Activated gamma-delta T cell treated with Interleukin-2 at 50 U/mL for 16 hours (primary cell): Measurements from ENCODE around the gene IER5L.
A peak's percentile ranks its signal among the peaks of the same experiment; 100 is the strongest.
"Not testable (repeated sequence)": the region's sequence is repeated elsewhere in the genome, so short reads cannot be mapped to it uniquely, and the experiment has no call there.

Source experiments
- DNase-seq: peaks from one replicate; pipeline ENCODE4 v3.0.0-alpha.2; 2020

The IER5L gene

DNA sequence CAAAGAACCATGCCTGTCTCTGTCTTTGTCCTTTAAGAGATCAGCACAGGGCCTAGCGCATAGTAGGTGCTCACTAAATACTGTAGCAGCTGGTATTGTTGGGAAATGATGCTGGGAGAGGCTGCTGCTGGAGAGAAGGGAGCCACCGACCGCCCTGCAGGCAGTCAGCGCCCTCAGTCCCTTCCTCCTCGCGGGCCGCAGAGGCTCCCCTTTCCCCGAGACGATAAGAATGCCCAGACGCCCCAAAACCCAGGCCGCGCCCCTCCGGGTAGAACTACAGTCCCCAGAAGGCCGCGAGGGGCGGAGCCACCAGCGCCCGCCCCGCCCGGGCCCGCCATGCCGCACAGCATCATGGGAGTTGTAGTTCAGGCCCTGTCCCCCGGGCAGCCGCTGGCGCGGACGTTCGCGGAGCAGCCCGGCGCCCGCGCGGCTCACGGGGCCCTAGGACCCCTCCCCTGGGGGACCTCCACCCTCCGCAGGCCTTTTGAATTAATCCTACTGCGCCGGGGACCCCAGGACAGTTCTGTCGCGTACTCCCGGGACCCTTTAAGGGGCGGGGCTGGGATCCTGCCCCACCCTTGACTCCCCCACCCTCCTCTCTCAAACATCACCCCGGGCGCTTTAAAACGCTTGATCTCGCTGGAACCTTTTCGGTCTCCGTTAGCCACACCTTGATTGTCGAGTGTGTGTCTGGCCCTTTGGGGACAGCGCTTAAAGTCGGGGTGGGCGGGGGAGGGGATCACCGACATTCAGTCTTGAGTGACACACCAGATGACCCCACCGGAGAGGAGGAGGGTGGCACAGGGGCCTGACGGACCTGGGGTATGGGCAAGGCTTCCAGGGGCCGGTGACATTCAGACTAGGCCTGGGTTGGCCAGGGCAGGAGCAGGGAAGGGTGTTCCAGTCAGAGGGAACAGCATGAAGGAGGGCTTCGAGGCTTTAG lies 24.8 kb upstream of the IER5L start:
- DNase-seq: peak; percentile 87

- DNase-seq: no peak
Observed at GRCh38 chr9:129201866-129202265, 23.8 kb upstream of the IER5L start.

DNA sequence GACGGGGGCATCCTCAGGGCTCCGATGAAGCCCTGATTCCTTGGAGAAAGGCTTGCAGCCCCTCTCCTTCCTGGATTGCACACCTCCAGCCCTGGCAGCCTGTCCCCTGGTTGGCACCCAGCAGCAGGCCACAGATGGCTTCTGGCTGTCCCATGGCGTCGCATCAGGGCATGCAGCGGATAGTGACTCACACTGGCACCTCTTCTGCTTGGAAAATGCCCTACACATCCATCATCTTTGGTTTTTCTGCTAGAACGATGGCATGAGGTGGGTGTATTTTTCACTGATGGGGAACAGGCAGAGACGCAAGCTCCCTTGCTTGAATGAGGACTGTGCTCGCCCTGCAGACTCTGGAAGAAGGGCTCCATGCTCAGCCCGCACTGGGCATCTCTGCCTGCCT lies 23.2 kb upstream of the IER5L start:
- DNase-seq: no peak

DNA sequence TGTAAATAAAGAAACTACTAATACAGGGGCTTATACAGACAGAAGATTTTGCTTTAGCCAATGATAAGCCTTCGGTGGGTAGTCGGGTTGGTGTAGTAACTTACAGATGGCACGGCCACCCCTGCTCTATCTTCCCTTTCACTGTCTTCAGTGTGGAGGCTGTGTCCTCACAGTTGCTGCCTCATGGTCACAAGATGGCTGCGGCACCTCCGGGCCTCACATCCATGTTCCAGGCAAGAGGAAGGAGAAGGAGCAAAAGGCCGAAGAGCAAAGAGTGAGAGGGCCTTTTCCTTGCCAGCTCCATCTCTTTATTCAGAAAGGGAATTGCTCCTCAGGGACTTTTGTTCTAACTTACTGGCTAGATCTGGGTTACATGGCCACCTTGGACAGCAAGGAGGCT lies 22.2 kb upstream of the IER5L start:
- DNase-seq: no peak

DNA sequence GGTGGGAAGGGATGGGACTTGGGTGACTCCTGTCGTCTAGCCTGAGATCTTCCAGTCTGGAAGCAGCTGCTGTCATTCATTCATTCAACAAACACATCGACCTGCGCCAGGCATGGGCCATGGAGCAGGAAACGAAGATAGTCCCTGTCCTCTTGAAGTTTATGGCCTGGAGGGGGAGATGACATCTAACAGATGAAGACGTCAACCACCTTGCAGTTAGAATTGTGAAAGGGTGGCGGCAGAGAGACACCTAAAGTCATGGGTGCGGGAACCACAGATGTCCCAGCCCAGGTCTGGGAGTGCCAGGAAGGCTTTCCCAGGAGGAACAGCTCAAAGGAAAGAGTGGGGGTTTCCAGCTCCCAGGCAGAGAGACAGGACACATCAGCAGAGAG lies 21.0 kb upstream of the IER5L start:
- no peak for DNase-seq

DNA sequence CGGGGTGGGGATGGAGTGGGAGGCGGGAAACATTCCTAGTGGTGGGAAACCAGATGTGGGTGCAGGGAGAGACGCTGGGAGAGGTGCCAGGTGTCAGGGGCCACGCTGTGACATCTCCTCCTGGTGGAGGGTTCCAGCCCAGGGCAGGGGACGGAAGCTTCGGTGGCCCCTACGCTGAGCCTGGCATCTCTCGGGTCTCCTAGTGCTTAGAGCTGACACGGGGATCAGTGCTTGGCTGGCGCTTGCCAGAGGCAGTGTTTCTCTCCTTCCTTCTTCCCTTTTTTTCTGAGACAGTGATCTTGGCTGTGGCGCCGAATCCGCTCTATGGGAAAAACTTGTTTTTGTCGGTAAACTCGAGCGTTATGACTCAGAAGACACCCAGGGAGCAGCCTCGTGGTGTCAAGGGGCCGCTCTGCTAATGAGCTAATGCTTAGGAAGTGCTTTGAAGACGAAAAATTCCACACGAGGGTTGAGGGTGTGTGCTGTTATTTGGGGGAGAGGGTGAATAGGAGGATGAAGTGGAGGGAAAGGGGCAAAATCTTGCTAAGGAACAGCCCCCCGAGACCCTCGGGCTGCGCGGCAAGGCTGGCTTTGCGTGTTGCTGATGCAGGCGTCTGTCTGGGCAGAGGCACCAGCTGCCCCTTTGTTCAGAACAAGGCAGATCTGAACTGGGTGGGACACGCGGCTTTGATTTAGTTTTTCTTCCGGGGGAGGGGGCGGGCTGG lies 20.4 kb upstream of the IER5L start:
- no peak for DNase-seq

DNA sequence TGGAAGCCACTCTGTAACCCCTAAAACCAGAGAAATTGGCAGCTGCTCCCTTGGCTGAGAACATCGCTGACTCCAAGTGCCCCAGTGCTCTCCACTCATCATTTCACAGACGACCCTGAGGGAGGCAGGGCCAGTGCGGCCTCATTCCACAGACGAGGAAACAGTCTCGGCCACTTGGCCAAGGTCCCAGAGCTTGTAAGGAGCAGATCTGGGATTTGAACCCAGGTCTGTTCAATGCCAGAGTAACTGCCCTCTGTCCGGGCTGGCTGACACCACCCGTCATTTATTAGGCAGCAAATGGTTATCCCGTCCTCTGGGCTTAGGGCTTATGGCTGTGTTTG lies 19.9 kb upstream of the IER5L start:
- DNase-seq: no peak

DNA sequence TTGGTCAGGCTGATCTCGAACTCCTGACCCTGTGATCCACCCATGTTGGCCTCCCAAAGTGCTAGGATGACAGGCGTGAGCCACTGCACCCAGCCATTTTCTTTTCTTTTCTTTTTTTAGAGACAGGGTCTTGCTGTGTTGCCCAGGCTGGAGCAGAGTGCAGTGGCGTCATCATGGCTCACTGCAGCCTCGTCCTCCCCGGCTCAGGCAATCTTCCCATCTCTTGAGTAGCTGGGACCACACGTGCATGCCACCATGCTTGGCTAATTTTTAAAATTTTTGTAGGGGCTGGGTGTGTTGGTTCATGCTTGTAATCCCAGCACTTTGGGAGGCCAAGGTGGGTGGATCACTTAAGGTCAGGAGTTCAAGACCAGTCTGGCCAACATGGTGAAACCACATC lies 19.0 kb upstream of the IER5L start:
- not testable (repeated sequence) for DNase-seq

GRCh38 chr9:129195606-129196005 lies 17.5 kb upstream of the IER5L start:
- no peak for DNase-seq

DNA sequence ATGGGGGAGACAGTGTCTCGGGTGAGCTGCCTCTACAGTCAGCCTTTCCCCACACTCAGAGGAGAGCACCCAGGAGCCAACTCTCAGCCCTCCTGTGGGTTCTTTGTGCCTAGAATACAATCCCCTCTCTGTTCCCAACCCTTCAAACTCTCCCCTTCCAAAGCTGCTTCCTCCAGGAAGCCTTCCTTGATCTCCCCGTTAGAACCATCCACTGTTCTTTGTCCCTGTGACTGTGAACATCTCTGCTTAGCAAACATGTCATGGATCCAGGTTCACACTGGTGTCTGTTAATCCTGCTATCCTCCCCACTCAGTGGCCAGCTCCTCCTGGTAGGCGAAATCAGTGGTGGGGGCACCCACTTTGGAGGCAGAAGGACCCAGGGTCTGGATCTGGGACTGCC lies 16.2 kb upstream of the IER5L start:
- DNase-seq: no peak

DNA sequence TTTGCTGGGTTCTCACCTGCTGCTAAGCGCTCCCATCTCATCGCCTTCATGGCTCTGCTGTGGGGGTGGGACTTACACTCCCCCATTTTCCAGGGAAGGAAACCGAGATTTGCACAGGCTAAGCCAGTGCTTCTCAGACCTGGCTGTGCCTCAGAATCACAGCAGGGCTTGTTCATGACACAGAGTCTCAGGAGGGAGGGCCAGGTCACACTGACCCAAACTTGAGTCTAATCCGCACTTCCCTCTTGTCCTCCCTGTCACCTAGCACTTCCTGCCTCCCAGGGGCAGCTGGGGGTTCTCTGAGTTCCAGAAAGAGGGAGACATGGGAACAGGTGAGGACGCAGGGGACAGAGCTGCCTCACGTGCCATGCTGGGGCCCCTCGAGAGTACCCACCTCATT lies 15.6 kb upstream of the IER5L start:
- DNase-seq: no peak

DNA sequence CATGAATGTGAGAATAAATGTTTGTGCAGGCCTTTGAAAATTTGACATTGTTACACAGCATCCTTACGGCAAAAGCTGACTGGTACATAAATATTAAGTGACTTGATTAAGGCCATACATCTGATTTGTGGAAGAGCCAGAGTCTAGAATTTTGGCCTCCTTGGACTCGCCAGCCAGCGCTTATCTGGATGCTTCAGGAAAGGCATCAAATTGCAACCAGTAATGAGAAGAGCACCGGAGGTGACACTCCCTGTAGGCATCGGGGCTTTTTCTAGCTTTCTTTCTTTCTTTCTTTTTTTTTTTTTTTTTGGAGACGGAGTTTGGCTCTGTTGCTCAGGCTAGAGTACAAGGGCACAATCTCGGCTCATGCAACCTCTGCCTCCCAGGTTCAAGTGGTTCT lies 13.2 kb upstream of the IER5L start:
- DNase-seq: no peak

DNA sequence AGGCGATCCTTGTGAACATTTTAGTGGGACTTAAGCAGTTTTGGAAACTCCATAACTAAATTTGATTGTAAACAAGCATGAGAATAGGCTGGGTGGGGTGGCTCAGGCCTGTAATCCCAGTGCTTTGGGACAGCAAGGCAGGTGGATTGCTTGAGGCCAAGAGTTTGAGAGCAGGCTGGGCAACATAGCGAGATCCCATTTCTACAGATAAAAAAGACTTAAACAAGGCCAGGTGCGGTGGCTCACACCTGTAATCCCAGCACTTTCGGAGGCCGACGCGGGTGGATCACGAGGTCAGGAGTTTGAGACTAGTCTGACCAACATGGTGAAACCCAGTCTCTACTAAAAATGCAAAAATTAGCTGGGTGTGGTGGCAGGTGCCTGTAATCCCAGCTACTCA lies 11.9 kb upstream of the IER5L start:
- not testable (repeated sequence) for DNase-seq

- DNase-seq: no peak
Observed at GRCh38 chr9:129187042-129187441, 9.0 kb upstream of the IER5L start.

DNA sequence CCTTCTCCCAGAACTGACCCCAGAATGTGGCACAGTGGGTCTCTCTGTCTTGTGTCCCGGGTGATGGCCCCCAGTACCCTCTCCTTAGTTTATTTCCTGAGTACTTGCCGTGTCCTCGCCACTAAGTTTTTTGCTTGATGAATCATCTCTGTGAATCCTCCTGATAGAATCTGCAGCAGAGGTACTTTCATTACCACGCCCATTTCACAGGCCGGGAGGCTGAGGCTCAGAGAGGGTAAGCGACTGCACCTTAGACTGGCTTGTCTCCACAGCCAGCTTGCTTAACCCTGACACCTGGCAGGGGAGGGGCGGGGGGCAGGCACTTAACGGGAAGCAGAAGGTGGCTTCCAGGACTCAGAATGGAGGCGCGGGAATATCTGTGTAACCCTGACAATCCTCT lies 7.9 kb upstream of the IER5L start:
- no peak for DNase-seq

GRCh38 chr9:129185402-129185801 lies 7.3 kb upstream of the IER5L start:
- no peak for DNase-seq

- no peak for DNase-seq
Observed at GRCh38 chr9:129184596-129185122, 6.6 kb upstream of the IER5L start.

DNA sequence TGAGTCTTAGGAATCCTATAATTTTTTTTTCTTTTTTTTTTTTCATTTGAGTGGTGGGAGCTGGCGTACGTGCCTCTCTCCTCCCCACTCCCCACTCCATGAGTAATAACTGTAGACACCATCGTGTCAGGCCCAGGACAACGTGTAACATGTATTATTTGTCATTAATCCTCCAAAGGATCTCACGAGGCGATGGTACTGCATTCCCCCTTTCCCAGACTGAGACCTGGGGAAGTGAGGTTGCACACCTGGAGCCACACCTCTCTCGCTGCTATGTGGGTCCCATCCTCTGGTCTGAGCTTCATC lies 6.1 kb upstream of the IER5L start:
- DNase-seq: no peak

GRCh38 chr9:129183495-129184218 lies 5.6 kb upstream of the IER5L start:
- no peak for DNase-seq

GRCh38 chr9:129182625-129183494 lies 4.8 kb upstream of the IER5L start:
- no peak for DNase-seq

DNA sequence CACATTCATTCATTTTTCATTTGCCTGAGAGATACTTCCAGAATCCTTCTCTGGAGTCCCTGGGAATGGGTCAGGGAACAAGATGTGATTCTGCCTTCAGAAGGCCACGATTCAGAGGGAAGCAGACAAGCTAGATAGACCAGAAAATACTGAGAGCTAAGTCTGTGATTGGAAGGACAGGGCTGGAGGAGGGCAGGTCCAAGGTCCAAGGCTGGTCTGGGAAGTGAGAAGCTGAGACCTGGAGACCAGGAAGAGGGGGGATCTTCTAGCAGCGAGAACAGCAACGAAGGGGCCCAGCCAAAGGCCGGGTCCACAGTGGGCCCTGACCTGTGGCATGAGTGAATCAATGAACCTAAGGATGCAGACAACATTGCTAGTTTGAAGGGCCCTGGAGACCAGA lies 4.1 kb upstream of the IER5L start:
- DNase-seq: no peak

DNA sequence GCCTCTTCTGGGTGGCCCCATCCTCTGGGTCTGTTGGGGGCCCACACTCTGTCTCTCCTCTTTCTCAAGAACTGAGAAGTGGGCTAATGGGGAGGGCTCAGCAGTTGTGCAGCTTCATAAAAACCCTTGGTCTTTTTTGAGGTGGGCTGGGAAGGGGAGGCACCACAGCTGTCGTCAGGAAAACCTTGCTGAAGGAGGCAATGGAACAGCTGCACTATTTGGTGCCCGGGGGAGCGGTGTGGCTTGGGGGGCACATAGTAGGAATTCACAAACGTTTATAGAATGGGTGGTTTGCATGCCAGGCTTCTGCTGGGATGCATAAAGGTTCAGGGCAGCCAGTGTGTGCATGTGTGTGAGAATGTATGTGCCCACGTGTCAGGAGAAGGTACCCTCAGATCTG lies 3.2 kb upstream of the IER5L start:
- no peak for DNase-seq
